ENCODE results near the gene NTPCR.

NTPCR gene

DNA sequence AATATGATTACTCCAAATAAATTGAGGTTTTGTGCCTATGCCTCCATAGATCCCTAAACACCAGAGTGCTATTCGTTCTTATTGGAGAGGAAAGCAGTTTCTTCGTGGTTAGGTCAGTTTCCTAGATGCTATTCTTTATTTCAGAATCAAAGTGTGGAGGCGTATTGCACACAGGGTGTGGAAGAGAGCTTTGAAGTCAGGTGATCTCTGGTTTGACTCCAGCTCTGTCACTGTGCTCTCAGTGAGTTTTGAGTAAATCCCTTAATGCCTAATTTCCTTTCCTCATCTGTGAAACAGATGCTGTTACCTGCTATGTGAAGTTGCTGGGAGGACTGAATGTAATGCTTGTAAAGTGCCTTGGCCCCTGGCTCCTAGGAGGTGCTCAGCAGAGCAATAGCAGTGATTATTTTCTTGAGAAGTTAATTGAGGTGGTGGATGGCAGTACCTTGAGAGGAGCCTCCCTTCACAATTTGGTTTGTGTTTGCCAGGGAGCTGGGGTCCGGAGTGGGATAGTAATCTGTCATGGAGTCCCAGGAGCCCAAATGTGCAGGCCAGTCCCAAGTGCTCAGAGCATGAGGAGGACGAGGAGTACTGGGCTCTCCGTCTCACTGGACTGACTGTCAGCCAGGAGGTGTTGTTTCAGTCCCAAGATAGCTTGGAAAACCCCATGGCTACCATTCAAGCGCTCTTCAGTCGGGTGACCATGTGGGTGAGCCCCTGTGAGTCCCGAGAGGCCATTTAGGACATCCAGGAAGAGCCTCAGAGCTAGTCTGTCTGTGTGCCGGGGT is 14.9 kb downstream of the NTPCR start:
- no peak for DNase-seq

DNA sequence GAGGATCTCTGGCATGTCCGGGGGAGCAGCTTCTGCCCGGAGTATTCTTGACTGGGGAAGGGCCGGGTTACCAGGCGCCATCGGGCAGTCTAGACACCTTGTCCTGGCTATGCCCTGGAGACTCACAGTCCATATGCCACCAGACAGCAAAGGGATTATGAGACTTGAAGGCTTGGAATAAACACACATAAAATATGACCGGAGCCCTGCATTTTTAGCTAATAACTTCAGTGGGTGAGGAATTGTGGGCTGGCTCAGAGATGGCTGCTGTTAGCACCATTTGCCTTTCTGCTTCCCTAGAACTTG is 15.5 kb downstream of the NTPCR start:
- no peak for DNase-seq

DNA sequence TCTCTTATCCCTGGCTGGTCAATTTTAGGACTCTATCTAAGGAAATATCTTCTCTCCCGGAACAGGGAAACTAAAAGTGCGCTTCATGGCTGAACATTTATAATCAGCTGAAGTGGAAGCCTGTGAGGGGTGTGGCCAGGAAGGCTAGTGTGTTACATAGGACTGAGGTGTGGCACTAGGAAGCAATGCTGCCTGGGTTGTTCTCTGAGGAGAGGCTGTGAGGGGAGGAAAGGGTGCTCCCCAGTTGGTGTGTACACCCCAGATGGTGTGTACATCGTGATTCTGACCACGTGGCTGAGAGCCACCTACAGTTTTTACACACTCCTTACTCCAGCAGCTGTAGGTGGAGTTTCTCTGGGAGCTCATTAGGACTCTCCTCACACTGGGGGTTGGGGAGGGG is 16.3 kb downstream of the NTPCR start:
- DNase-seq = no peak

DNA sequence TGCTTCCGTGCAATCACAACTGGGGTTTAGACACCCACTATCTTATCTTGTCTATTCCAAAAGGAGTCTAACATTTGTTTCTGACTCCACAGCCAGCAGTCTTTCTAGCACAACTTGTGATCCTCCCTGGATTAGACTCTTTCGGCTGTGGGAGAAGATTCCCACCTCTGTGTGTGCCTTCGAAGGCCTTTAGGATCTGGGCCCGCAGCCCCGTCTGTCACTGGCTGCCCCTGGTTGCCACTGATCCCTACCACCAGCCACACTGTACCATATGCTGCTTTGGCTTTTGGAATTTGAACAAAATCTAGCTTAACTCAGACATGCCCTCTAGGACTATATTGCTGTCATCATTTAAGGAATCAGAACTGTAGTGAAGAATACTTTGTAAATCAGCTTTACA is 18.0 kb downstream of the NTPCR start:
- no peak for DNase-seq

DNA sequence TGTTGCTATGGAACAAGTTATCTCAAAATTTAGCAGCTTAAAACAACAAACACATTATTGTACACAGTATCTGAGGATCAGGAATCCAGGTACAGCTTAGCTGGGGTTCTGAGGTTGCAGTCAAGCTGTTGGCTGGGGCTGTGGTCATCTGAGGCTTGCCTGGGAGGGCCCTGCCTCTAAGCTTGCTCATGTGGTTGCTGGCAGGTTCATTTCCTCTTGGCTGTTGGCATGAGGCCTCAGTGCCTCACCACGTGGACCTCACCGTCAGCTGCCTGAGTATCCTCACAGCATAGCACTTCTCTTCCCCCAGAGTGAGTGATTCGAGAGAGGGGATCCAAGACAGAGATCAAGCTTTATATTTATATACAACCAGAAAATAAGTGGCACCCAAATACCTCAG is 18.6 kb downstream of the NTPCR start:
- DNase-seq = peak; percentile 73

DNA sequence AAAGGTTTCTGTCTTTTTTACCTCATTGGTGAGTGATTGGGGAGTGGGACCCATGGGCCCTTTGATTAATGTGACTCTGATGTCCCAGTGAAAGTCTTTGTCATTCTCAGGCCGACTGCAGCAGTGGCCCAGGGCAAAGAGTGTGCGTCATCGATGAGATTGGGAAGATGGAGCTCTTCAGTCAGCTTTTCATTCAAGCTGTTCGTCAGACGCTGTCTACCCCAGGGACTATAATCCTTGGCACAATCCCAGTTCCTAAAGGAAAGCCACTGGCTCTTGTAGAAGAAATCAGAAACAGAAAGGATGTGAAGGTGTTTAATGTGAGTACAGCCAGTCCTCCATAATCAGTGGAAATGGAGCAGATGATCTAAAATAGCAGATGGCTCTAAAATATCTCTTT is 19.4 kb downstream of the NTPCR start:
- DNase-seq = no peak

DNA sequence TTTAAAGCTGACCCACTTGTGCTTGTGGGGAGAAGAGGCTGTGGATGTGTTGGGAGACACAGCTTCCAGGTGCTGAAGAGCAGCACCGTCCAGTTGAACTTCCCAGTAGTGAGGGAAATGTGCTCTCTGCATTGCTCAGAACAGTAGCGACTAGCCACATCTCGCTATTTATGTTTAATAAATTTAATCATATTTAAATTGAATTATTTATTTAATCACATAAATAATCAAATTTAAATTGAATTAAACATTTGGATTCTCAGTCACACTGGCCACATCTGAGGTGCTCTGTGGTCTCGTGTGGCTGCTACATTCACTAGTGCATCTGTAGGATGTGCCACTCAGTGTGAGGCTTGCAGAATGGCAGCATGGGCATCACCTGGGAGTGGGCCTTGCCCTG is 20.1 kb downstream of the NTPCR start:
- no peak for DNase-seq

DNA sequence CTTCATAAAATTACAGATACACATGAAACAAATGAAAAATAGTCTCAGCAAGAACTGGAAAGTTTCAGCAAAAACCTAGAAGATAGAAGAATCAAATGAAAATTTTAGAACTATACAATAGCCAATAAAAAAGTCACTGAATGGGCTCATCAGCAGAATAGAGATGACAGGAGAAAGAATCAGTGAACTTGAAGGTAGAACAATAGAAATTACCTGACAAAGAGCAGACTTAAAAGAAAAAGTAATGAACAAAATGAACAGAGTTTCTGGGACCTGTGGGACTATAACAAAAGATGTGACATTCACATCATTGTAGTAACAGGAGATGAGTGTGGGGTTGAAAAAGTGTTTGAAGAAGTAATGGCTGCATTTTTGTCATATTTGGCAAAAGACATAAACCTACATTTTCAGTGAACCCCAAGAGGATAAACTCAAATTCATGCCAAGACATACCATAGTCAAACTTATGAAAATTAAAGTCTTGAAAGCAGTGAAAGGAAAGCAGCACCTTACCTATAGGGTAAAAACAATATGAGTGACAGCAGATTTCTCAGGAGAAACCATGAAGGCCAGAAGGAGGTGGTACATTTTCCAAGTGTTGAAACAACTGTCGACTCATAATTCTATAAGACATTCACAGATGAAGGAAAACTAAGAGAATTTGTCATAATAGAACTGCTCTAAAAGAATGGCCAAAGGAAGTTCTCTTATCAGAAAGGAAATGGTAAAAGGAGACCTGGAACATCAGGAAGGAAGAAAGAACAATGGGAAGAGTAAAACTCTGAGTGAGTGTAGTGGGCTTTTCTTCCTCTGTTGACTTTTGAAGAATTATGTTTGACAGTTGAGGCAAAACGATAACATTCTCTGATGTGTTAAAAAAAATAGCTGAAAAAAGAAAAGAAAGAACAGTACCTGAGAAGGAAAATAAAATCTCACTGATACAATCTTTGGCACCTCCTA is 23.5 kb downstream of the NTPCR start:
- DNase-seq = no peak

DNA sequence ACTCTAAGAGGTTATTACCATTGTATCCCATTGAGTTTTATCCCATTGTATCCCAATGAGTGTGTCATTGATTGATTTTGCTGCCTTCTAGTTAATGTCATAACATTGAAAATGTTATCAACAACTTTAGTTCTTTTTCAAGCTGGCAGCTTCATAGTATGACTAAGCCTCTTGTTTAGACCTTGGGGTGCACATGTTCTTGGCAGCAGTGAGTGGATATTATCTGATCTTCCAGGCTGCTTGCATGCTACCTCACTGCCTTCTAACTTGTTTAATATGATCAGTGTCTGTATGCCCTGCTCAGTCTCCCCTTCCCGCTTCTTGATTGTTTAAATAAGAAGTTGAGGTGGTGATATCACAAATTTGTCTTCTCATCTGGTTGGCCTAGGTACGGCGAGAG is 24.6 kb downstream of the NTPCR start:
- no peak for DNase-seq

DNA sequence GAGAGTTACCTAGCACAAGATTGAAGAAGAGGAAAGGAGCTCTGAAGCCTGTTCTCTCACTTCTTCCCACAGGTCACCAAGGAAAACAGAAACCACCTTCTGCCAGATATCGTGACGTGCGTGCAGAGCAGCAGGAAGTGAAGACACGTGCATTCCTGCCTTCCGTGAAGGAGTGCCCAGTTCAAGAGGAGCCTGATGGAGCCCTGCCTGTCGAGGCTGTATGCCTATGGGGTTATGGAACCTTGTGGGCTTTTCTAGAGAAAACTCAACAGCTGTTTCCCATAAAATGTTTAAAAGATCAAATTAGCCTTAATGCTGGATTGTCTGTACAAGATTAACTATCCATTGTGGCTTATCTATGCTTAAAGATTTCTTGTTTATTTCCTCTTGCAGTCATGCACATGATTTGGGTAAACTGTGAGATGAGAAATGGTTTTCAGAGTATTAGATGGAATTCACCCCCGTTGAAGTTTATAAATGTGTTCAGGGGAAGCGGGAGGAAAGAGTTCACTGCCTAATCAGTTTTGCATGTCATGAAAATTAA is 27.8 kb downstream of the NTPCR start:
- no peak for DNase-seq

DNA sequence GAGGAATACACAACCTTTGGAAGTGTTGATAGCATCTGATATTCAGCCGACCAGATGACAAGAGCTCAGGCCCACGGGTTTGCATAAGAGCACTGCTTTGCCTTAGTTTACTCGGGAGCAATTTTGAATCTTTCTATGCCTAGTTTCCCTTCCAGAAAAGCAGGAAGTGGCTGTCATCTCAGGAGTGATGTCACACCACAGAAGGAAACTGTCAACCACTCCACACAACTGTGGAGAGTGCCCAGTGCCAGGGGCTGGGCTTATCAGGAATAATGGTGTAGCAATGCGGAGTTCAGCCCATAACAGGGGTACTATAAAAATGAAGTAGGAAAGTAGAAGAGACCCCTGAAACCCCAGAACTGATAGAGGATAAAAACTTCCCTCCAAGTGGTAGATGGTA is 28.4 kb downstream of the NTPCR start:
- no peak for DNase-seq

DNA sequence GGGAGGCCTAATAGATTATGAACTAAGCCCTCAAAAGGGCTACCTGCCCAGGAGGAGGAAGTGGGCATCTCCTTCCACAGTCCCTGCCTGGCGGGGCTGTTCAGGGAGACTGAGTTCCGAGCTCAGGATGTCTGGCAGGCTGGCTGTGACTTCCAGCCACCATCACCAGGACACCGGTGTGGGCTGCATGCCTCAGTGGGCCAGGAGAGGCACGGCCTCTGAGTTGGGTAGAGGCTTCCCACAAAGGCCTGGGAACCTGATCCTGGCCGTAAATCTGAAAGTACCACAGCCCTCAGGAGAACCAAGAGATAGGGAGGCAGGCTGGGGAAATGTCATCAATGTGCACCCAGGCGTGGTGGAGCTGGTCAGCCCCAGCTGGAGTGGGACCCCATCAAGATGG is 29.1 kb downstream of the NTPCR start:
- no peak for DNase-seq

DNA sequence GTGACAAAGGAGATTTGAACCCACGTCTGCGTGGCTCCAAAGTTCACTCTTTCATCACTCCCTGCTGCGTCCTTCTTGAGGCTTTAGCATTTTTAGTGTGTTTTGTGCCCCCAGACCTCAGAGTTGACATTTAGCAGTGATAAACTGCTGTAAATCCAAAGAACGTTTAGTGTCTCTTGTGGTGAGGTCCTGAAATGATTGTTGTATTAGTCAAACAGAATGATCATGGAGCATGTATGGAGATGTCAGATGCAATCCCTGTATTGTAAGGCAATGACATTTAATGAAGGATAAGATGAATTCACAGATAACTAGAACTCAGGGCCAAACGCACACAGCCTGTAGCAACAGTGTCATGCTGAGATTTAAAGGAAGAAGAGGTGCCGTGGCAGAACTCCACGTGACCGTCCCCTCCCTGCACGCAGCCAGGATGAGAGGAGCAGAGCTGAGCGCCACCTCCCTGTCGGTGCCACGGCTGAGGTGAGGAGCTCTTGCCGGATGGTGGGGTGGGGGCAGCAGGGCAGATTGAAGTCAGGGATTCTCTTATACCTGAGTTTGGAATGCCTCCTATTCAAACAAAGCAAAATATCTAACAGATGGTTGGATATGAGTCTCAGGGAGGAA is 30.1 kb downstream of the NTPCR start:
- no peak for DNase-seq

DNA sequence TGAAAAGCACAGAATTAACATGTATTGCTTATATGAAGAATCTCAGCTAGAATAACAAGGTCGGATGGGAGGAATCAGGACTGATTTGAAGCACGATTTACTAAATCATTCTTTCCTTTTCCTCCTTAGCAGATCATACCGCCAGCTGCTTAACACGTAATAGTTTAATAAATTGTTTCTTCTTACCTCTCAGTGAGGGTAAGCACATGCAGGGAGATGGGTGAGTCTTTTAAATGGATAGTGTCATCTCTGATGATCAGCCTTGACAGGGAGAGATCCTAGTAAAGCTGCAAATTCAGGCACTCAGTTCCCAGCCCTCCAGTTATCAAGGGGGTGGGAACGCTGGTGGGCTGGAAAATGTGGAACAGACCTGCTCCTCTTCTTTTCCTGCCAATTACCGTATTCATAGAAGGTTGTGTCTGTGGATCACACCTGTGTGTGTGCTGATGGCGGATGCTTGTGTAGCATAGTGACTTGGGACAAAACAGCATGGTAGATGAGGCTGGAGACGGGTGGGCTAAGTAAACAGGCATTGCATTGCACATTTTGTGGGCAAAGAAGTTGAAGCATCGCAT is 30.7 kb downstream of the NTPCR start:
- no peak for DNase-seq

DNA sequence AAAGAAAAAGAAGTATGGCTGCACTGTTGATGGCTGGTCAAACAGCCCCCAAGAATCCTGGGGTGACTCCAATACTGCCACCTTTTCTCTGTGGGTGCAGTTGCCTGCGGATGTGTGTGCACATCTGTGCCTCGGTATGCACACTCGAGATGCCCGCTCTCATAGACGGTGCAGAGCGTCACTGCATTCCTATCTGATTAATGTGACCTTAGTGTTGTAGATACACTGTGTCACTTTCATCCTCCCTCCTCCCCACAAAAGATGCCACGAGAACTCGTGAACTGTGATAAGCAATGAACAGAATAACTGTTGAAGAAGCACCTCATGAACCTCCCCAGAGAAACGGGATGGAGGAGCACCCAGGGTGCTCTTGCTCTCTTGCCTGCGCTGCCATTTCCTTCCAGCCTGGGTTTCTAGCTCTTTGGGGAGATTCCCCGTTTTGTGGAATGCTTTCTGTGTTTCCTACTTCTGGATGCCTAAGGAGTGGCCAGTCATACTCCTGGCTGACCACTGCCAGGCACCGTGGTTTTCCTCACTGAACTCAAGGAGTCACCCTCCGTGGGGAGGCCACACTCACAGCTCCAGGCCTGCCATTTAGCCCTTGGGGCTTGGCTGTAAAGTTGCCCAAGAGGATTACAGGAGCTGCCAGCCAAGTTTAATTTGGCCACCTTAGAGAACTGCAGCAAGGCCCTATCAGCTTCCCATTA is 32.0 kb downstream of the NTPCR start:
- peak; percentile 26 for DNase-seq

DNA sequence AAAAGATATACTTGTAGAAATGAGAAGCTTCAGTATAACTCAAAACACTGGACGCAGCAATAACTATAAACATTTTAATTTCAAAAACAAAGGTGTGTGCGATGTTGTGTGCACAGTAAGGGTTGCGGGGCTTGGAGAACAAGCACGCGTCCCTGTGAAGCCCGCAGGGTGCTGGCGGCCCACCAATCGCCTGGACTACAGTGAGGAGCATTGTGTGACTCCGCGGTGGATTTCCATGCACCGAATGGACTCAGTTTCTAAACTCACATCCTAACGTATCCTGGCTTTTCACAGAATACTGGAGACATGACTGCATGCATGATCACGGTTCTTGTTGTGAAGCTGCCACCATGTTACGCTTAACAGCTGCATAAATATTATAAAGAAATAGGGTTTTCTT is 33.0 kb downstream of the NTPCR start:
- no peak for DNase-seq

DNA sequence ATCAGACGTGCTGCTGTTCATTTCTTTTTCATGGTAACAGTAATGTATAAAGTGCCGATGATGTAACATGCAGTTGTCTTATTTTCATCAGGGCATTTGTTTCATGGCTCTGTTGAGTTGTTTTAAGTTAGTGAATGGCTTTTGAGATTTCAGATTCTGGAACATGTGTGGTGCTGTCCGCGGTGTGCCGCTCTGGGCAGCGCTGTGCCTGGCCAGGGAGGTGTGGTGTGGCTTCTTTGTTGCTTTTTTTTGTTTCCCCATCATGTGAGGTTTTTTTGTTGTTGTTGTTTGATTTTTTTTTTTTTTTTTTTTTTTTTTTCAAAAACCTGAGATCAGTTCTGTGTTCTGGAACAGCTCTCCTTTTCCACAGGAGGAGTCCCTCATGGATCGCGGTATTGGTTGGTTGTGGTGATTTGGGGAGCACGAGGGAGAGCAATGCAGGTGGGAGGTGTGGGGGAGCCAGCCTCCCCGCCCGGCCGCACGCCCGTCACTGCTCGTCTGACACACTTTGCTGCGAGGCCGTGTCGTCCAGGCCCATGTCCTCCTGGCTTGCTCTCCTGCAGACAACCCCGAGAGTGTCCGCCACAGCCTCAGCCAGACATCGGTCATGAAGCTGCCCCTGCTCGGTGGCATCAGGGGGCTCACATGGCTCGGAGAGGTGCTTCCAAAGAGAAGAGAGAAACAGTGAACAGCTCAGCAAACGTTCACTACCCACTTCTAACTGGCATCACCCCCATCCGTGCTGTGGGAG is 33.6 kb downstream of the NTPCR start:
- DNase-seq = no peak

DNA sequence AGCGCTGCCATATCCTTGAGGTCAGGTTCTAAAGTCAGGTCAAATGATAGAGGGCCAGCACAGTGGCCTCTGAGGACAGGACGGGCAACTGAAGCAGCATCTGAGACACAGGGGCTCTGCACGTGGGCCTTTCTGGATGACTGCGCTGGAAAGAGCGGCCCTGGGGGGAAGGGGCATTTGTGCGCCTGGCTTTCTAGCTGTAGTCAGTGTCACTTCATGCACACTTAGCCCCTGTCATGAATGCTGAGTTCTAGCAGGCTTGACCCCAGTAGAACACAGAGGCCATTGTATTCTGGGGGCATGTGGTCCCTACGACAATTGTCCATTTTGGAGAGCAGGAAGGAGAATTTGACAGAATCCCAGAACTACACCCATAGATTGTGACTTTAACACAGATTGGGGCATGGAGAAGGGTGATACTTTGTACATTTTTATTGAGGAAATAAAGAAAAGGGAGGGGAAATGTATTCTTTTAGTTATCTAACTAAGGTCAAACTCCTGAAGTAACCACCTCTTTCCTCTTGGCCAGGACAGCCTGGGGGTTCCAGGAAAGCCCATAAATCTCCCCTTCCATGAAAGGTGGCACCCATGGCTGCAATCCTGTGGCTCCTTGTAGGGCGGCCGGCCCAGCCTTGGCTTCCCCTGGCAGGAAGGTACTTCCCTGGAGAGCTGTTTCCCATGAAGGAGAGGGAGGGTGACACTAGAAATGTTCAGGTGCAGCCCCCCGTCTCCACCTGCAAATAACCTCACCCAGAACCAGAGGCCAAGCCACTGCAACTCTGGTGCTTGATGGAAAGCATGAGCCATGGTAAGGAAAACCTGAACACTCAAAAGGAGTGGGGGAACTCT is 34.4 kb downstream of the NTPCR start:
- no peak for DNase-seq

DNA sequence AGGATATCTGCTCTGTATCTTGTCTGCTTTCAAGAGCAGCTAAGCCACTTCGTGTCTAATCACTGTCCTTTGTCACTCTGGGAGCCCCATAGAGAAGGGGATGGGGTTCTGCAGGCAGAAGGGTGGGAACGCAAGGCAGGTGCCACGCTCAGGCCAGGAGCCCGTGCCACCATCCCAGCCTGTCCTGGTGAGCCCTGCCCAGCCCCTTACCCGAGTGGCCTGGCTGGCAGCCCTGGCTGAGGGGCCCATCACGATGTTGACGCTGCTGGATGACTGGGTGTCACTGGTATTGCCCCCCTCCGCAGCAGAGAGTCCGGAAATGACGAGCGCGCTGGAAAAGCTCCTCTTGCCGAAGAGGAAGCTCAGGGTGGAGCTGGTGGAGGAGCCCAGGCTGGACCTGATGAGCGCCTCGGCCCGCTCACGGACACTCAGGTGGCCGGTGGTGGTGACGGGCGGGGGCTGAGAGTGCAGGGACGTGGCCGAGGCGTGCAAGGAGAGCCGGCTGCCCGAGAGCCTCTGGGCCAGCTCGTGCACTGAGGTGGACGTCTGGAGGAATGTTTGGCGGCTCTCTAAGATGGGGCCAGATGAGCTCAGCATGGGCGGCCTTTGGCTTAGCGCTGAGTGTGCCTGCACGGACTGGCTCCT is 35.6 kb downstream of the NTPCR start:
- DNase-seq = no peak

DNA sequence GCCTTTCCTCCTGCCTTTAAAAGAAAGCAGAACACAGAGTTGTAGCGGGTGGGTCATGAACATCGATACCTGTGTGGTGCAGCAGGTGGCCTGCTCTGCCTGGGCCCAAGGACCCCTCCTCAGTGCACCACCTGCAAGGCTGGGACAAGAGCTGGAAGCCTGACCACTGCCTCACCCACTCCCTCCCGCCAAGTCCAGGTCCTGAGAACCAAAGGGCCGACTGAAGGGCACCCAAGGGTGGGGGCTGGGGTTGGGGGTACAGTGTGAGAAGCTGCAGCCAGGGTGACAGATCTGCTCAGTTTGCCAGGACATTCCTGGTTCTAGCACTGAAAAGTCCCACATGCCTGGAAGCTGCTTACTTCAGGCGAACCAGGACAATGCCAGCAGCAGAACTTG is 36.1 kb downstream of the NTPCR start:
- no peak for DNase-seq
